GM18499 (cell line): ENCODE results near the gene RBM44.
A peak's percentile ranks its signal among the peaks of the same experiment; 100 is the strongest.
"Not testable (repeated sequence)": the region's sequence is repeated elsewhere in the genome, so short reads cannot be mapped to it uniquely, and the experiment has no call there.

Source experiments
- ATAC-seq: cut with Tn5 transposase; IDR thresholded peaks from one replicate; pipeline ENCODE4 v1.9.1; 2021; ENCODE audit warnings: moderate number of reproducible peaks; ENCODE audit not compliant: insufficient read depth, unreplicated experiment

RBM44 gene, protein sequence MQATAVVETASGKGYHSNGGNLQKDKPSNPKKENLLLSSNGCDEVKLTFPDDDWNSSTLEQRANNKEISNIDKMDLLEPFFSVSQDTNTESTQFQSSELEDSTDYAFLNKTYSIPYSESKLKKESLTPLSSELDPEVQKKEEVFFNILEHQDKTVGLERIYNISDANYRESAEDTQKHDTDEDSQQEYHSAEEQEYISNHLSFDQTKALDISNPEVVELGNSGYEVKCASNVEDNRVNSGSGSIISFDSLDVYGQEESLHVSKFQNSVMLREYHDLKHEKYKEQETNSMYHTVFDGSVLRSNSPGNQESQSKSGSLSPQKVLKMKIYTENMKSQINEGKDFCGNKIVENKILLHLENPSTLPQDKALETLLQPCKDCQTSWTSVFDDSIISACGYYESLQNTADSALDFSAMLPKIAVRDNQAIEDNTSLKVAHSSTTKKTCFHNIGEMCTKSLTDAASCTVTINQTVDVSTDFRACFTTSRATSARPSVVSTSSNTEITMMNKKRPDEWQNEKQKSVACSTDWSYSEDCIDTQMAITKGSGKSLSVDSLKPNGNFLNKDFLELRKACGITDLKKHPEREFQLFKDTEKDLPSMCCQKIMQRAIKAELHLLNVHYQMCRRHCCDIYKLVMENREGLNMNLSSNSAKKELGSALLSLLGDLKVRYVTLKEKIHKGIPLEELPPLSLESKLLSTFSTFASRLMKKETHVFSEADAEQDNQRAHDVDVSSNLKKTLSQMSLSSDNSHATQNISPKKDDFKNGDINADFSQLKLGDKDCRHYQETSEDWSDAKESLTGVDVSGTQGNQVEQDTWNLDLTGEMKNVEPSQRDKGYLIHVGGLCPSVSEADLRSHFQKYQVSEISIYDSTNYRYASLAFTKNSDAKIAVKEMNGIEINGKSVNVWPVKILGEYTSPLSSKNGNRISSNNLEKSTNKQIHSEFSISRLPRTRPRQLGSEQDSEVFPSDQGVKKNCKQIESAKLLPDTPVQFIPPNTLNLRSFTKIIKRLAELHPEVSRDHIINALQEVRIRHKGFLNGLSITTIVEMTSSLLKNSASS

DNA sequence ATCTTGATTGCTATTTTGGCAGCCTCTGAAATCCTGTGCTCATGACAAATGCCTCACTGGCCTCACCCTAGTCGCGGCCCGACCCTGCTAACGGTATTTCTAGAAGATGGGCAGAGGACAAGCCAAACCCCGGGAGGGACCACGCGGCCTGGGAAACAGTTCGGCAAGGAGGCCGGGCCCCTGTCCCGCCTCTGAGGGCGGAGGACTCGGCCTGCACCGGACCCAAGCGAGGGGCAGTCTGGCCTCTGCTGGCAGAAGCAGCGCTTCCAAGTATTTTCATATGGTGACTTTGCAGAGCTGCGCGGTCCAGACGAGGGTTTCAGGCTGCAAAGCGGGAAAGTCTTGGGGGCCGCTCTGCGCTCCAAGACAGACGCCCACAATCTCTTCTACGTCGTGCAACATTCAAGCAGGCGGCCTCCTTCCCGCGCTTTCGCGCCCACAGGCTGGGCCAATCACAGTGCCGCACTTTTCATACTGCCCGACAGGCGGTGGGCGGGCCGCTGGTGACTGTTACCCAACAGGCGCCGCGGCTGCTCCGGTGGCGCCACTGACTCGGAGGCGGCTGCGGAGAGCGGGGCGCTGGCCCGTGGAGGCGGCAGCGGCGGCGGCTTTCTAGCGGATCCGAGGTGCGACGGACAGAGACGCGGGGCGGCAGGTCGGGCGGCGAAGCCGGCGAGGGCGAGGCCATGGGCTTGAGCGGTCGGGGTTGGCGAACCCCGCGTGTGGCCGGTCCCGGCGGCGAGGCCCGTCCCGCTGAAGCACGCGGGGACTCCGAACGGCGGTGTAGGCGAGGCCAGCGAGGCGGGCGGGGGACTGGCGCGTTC, at the start of gene RBM44:
TSS of gene RBM44 (plus strand) at position 544 of the 824 bp plus-strand sequence. CDS start 14,831 bp downstream, outside the sequence.
- no peak for ATAC-seq

DNA sequence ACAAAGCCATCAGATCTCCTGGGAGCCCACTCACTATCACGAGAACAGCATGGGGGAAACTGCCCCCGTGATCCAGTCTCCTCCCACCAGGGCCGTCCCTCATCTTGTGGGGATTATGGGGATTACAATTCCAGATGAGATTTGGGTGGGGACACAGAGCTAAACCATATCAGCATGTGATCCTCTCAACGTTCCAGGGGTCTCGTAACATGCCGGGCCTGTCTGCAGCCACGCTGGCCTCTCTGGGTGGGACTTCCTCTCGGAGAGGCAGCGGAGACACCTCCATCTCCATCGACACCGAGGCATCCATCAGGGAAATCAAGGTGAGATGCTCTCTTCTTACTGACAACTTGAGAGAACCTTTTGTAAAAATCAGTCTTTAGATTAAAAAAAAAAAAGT, 49.6 kb upstream of the RBM44 start:
- no peak for ATAC-seq

DNA sequence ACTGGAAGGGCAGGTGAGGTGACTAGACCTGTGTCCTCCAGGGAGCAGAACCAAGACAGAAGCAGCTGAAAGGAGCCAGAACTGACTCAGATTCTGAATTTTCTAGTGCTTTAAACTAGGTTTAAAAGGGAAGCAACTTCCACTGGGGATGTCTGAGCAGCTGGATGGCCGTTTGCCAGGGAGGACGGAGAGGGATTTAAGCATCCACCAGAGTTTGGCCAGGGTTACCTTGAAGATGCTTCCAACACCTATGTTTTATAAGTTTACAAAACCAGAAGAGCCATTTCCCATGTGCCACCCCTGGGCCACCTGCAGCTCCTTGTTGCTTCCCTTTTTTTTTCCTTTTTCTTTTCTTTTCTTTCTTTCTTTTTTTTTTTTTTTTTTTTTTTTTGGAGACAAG, 48.6 kb upstream of the RBM44 start:
- no peak for ATAC-seq

DNA sequence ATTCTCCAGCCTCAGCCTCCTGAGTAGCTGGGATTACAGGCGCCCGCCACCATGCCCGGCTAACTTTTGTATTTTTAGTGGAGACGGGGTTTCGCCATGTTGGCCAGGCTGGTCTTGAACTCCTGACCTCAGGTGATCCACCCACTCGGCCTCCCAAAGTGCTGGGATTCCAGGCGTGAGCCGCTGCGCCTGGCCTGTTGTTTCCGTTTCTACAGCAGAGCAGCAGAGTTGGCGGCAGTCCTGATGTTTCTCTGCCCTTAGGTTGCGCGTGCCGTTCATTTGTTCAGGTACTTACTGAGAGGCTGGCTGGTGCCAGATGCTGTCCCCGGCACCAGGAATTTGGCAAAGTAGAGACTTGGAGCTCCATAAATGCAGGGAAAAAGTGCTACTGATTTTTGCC, 48.1 kb upstream of the RBM44 start:
- not testable (repeated sequence) for ATAC-seq

DNA sequence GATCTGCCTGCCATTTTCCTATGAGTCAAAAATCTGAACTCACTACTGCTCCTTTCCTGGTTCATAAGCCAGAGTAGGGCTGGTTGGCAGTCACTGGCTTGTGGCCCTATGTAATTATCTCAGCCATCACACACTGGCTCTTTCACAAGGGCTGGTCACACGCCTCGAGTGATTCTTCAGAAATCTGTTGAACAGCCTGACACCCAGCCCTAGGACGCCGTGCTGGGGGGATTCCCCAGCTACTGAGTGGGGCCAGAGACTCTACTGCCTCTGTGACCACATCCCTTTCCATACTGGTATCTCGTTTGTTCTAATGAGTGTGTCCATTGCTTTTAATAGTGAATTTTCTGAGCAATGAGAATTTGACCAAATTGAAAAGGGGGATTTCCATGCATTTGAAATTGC, 45.8 kb upstream of the RBM44 start:
- ATAC-seq, result peak; percentile 85

DNA sequence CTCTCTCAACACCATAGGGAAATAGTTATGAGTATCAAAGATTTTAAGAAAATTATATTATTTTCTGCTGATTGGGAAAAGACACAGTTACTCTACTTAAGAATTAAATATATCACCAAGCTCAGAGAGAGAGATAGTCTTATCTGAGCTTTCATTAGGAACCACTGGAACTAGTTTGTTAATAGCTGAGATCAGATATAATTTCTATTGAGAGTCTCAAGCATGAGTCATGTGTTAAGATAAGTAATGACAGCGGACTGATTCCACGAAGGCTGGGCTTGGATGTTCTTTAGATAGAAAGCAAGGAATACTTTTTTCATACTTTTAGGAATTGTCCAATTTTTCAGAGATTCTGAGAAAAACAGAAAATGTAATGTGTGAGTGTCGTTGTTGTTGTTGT, 44.4 kb upstream of the RBM44 start:
- ATAC-seq, result no peak

DNA sequence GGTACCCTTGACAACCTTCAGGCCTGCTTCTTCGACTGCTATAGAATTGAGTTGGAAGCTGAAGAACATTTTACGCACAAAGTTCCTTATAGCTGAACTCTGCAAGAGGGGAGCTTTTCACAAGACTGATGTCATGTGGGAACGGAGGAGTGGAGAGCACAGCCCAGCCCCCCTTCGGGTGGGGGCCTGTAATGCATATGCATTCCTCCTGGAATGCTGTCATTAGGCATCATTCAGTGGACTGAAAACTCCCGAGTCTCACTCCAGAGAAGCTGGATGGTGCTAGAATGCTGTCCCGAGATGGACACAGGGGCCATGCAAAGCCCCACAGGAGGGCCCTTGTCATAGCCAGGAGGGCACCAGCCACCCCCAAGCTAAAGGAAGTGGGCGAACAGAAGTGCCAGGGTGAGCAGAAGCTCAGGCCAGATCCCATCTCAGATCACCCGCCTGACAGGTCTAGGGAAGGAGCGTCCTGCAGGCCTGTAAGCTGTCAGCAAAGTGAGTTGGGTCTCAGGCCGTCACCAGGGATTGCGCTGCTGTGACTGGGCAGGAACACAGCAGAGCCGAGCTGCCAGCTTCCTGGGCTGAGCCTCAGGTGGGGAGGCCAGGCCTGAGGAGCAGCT, 43.8 kb upstream of the RBM44 start:
- no peak for ATAC-seq

DNA sequence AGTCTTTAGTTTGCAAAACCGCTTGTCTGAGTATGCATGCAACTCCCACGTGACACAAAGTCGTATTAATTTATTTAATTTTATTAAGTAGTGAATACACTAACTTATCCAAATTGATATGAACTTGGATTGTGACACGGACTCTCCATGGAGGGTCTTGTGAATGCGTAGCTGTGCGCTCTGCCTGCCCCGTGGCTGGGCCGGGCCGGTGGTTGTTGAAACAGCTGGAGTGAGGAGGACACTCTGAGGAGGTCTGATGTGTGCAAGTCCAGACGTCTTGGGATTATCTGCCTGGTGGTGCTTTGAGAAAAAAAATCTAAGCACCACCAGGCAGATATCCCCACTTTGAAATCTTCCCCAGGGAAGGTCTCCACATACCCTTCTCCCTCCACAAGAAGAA, 41.0 kb upstream of the RBM44 start:
- ATAC-seq, result no peak

DNA sequence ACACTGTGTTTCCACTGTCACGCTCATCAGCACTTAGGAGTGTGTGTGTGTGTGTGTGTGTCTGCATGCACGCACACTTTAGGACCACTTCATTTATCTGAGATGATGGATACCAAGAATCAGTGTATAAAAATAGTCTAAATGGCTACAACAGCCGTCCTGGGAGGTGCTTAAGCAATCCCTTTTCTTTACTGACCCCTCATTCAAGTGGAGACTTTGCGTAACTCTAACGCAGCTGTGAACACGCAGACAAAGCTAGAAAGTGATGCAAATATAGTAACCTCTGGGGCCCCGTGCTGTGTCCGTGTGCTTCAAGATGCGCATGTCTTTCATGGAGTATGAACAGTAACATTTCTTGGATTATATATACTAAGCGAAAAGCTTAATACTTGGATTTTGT, 40.4 kb upstream of the RBM44 start:
- no peak for ATAC-seq

DNA sequence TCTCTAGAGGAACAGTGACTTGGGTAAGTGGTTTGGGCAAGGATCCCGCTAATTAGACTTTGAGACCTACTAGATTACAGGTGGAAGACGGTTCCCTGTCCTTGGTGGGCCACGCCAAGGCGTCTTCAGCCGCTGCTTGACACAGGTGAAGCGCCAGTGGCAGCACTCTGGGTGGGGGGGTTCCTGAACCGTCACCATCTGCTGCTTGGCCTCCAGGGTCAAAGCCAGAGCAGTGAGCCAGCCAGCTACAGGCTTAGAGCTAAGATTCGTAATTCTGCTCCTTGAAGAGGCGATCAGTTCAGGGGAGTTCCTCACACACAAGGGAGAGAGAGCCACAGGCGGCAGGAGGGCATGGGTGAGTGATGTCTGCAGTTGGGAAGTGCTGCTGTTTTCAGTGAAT, 39.4 kb upstream of the RBM44 start:
- no peak for ATAC-seq

DNA sequence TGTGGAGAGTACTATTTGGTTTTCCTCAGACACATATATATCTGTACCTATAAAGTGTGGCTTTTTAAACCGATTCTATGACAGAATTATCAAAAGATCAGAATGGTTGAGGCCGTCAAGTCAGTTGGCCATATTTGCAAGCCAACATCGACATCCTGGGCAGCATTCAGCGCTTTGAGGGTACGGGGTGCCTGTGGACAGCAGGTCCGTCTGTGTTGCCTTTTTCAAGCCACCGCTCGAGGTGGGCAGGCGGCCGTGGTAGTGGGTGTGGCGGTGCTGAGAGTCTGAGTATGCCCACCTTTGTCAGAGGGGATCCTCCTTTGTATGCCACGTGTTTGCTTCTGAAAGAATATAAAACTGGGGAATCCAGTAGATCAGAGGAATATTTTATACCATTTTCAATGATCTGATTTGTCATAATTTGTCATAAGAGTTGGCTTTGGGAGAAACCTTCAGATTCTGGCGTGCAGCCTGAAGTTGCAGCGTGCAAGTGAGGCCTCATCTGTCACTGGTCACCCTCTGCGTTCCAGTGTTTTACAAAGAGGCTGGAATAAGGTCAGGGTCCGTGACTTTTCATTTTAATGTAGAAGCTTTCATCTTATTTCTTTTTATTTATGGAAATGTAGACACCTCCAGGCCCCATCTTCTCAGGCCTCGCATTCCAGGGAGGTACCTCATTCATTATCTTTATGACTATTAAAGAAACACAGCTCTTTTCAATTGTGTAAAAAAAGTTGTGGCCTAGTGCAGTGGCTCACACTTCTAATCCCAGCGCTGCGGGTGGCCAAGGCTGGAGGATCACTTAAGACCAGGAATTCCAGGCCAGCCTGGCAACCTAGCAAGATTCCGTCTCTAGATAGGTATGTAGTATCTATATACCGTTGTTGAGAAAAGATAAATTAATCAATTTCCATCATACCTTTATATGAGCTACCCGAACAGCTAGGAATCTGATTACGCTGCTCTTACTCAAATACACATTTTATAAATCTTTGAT, 37.8 kb upstream of the RBM44 start:
- ATAC-seq, result no peak

DNA sequence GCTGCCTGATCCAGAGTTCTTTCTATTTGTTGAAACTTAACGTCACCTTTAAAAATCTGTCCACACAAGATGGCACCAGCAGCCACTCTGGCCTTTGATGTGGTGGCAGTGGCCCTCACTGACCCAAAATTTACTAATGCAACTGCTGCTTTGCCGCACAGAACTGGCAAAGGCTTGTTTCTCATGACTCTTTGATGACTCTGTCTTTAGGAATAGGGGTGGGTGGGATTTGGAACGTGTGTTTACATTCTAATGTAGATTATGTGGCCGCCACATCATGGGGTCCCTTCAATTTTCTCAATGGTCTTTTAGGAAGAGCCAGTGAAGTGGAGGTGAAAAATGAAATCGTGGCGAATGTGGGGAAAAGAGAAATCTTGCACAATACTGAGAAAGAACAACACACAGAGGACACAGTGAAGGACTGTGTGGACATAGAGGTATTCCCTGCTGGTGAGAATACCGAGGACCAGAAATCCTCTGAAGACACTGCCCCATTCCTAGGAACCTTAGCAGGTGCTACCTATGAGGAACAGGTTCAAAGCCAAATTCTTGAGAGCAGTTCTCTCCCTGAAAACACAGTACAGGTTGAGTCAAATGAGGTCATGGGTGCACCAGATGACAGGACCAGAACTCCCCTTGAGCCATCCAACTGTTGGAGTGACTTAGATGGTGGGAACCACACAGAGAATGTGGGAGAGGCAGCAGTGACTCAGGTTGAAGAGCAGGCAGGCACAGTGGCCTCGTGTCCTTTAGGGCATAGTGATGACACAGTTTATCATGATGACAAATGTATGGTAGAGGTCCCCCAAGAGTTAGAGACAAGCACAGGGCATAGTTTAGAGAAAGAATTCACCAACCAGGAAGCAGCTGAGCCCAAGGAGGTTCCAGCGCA, 36.0 kb upstream of the RBM44 start:
- ATAC-seq, result not testable (repeated sequence)

DNA sequence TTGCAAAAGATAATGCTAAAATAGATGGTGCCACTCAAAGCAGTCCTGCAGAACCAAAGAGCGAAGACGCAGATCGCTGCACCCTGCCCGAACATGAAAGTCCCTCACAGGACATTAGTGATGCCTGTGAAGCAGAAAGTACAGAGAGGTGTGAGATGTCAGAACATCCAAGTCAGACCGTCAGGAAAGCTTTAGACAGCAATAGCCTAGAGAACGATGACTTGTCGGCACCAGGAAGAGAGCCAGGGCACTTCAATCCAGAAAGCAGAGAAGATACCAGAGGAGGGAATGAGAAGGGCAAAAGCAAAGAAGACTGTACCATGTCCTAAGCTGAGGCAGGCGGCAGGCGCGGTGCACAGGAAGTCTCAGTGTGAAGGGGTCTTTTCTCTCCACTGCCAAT, 34.8 kb upstream of the RBM44 start:
- no peak for ATAC-seq

DNA sequence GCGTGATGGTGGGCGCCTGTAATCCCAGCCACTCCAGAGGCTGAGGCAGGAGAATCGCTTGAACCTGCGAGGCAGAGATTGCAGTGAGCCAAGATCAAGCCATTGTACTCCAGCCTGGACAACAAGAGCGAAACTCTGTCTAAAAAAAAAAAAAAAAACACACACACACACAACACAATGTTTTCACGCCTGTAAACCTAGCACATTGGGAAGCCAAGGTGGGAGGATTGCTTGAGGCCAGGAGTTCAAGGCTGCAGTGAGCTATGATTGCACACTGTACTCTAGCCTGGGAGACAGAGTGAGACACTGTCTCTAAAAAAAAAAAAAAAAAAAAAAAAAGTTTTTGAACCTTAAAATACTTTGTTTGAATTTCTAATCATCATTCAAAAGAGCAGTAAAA, 33.5 kb upstream of the RBM44 start:
- ATAC-seq, result not testable (repeated sequence)

DNA sequence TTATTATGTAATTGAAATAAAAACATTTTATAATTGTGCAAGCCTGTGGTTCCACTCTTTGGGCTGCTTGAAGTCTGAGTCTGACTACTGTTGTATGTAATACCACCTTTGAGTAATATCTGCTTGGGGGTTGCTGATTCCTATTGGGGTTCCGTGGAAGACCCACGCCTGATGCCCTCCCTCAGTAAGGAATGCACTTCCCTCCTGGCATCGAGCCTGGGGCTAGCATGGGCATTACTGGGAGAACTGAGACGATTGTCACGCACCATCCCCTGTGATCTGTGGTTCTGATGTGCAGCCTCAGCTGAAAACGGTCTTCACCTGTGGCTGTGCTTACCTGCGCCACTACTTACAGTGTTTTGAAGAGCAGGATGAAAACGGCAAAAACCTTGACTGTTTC, 32.7 kb upstream of the RBM44 start:
- ATAC-seq, result no peak

DNA sequence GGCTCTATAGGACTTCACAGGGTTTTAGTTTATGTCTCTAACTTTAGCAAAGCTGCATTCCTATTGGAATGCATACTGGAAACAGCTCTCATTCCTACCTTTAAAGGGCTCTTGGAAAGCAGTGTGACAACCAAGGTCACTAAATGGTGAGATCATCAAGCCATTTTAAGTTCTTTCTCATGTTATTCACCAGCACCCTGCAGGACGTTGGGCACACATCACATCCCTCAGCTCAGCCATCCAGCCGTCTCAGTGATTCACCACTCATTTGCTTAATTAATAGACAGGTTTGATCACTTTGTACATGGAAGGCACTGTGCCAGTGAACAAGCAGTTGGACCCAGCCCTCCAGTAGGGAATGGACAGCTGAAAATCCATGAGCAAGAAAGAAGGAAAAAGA, 32.2 kb upstream of the RBM44 start:
- ATAC-seq, result no peak

DNA sequence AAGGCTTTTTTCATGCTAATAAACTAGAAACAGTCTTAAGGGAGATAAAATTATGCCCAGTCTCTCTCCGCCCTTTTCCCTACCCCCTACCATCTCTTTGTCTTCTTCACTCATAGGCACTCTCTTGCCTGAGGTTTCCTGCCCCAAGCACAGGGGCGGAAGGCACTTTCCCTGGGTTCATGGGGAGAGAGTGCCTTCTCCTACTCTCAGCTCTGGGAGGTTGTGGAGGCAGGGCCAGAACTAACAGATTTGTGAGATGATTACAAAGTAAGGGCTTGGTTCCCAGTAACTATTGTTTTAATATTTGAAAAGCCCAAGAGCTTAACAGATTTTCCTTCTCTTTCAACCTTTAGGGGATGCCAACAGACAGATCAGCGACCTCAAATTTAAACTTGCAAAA, 26.1 kb upstream of the RBM44 start:
- no peak for ATAC-seq

DNA sequence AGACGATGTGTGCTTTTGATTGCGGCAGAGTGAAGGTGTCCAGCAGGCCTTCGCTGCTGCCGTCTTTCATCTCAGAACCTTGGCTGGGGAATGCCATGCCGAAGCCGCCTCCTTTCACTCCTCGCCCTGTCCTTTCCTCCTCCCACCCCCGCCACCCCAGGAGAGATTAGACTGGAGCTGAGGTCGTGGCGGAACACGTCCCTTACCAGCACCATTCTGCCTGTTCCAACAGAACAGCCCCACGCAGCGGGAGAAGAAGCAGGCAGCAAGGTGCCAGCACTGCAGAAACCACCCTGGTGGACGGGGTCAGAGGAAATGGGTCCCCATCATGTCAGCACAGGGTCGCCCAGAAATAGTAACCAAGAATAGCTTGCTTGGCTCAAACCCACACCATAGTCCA, 24.8 kb upstream of the RBM44 start:
- no peak for ATAC-seq
